Epithelial cell of esophagus (primary cell): ENCODE results near the gene CCSER1.

Experiments
- DNase-seq: peaks from one replicate; pipeline ENCODE4 v3.0.0; 2010; ENCODE audit warnings: low read depth
- H3K4me3 ChIP-seq: 2 replicates; pipeline ENCODE4 v1.5.1; 2011; ENCODE audit warnings: mild to moderate bottlenecking, low read length, control low read depth
- TF ChIP-seq, protein P1 (sequence below): IDR thresholded peaks from 2 replicates; pipeline ENCODE4 v1.5.1; 2011; ENCODE audit warnings: low read depth, mild to moderate bottlenecking, low read length, control low read depth, inconsistent platforms; ENCODE audit not compliant: insufficient read depth; ENCODE audit errors: missing control alignments

Gene CCSER1

DNA sequence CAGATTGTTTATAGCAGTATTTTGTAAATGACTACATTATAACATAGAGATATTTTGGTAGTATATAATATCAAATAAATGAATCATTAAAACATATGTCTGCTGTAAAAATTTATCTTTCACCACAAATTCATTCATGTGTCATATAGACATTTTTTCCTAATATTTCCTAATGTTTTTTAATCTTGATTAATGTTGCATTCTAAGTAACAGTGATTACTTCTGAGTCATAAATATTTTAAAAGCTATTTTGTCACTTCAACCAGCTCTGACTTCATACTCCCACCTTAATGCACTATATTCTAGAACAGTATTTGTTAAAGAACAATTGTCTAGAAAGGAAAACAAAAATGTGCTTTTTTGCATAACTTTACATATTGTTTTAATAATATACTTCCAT, 904.6 kb downstream of the CCSER1 start:
- no peak for DNase-seq
- TF ChIP-seq, protein P1, sequence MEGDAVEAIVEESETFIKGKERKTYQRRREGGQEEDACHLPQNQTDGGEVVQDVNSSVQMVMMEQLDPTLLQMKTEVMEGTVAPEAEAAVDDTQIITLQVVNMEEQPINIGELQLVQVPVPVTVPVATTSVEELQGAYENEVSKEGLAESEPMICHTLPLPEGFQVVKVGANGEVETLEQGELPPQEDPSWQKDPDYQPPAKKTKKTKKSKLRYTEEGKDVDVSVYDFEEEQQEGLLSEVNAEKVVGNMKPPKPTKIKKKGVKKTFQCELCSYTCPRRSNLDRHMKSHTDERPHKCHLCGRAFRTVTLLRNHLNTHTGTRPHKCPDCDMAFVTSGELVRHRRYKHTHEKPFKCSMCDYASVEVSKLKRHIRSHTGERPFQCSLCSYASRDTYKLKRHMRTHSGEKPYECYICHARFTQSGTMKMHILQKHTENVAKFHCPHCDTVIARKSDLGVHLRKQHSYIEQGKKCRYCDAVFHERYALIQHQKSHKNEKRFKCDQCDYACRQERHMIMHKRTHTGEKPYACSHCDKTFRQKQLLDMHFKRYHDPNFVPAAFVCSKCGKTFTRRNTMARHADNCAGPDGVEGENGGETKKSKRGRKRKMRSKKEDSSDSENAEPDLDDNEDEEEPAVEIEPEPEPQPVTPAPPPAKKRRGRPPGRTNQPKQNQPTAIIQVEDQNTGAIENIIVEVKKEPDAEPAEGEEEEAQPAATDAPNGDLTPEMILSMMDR: no peak
- H3K4me3 ChIP-seq: no peak overlapping the region

DNA sequence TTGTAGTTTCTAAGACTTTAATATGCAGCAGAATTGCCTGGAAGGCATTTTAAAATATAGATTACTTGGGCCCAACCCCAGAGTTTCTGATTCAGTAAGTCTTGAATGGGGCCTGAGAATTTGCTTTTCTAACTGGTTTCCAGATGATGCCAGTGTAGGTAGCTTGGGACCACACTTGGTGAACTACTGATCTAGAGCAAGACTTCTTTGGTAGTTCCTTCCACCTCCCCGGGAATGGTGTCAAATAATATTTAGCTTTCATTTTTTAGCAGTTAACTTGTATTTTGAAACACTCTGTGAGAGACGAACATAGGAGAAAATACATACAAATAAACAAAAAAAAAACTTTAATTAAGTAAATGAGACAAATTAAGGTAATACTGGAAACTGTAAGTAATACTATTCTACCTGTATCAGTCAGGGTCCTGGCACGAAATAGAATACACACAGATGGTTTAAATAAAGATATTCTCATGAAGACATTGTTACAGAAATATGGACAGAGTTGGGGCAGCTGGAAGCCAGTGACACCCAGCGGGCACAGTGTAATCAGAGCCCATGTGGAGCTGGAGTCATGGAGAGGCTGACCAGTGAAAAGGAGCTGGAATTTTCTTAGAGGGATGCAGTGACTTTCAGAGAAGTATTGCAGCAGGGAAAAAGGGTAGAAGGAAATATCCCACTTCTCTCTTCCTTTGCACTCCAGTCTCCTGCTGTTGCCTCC, 905.7 kb downstream of the CCSER1 start:
- no peak overlapping the region for H3K4me3 ChIP-seq
- TF ChIP-seq, protein P1: no peak
- no peak for DNase-seq

- H3K4me3 ChIP-seq: no peak overlapping the region
- DNase-seq: no peak
- TF ChIP-seq, protein P1: no peak
These were observed 908.1 kb downstream of the CCSER1 start for GRCh38 chr4:91035276-91035675.

DNA sequence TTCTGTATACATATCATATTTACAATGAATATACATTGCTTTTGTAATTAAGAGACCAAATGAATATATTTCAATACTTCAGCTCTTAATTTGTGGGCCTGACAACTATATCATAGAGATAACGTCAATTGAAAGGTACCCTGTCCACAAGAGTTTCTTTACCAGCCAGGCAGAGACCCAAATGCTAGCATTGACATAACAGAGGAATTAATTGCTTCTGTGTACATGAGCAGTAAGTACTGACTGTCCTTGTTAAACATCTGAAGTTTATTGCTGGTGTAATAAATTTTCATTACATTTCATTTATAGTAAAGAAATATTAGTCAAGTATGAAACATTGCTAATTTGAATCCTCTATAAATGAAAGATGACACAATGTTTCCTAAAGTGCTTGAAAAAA, 910.8 kb downstream of the CCSER1 start:
- TF ChIP-seq, protein P1: no peak
- no peak for DNase-seq
- H3K4me3 ChIP-seq: no peak overlapping the region

GRCh38 chr4:91057871-91058270, 930.7 kb downstream of the CCSER1 start:
- H3K4me3 ChIP-seq: no peak overlapping the region
- TF ChIP-seq, protein P1: no peak
- peak; percentile 86 for DNase-seq

GRCh38 chr4:91058345-91058744, 931.2 kb downstream of the CCSER1 start:
- TF ChIP-seq, protein P1: no peak
- H3K4me3 ChIP-seq: no peak overlapping the region
- peak; percentile 87 for DNase-seq
